ENCODE data around the gene SCLY.

The SCLY gene

GRCh38 chr2:238143239-238143951 is 82.6 kb downstream of the SCLY start:
- in situ Hi-C loops (cut with MboI; ENCODE audit: low pct_unique_long_range_greater_than_20kb, low sequenced_read_pairs, unreplicated experiment) = no loop called here
- no peak for DNase-seq (ENCODE audit: low spot score)

GRCh38 chr2:238144262-238144661 is 83.5 kb downstream of the SCLY start:
- in situ Hi-C loops (cut with MboI; ENCODE audit: low pct_unique_long_range_greater_than_20kb, low sequenced_read_pairs, unreplicated experiment) = no loop called here
- no peak for TF ChIP-seq CTCF (IDR thresholded peaks at IDR 0.05; ENCODE audit: extremely low read depth, insufficient read depth, missing control alignments)

More at GRCh38 chr2:238143239-238143951, 82.6 kb downstream of the SCLY start:
- no peak for TF ChIP-seq CTCF (IDR thresholded peaks at IDR 0.05; ENCODE audit: extremely low read depth, insufficient read depth, missing control alignments)

GRCh38 chr2:238145046-238145445 is 84.2 kb downstream of the SCLY start:
- in situ Hi-C loops (cut with MboI; ENCODE audit: low pct_unique_long_range_greater_than_20kb, low sequenced_read_pairs, unreplicated experiment) = no loop called here
- no peak for DNase-seq (ENCODE audit: low spot score)

More at GRCh38 chr2:238144262-238144661, 83.5 kb downstream of the SCLY start:
- DNase-seq (ENCODE audit: low spot score) = no peak

GRCh38 chr2:238145851-238146250 is 85.0 kb downstream of the SCLY start:
- no peak for DNase-seq (ENCODE audit: low spot score)
- in situ Hi-C loops (cut with MboI; ENCODE audit: low pct_unique_long_range_greater_than_20kb, low sequenced_read_pairs, unreplicated experiment) = no loop called here
- TF ChIP-seq CTCF (IDR thresholded peaks at IDR 0.05; ENCODE audit: extremely low read depth, insufficient read depth, missing control alignments) = no peak

More at GRCh38 chr2:238145046-238145445, 84.2 kb downstream of the SCLY start:
- TF ChIP-seq CTCF (IDR thresholded peaks at IDR 0.05; ENCODE audit: extremely low read depth, insufficient read depth, missing control alignments) = no peak

GRCh38 chr2:238146884-238147544 is 86.2 kb downstream of the SCLY start:
- TF ChIP-seq CTCF (IDR thresholded peaks at IDR 0.05; ENCODE audit: extremely low read depth, insufficient read depth, missing control alignments) = no peak
- in situ Hi-C loops (cut with MboI; ENCODE audit: low pct_unique_long_range_greater_than_20kb, low sequenced_read_pairs, unreplicated experiment) = no loop called here
- no peak for DNase-seq (ENCODE audit: low spot score)

GRCh38 chr2:238148981-238149380 is 88.2 kb downstream of the SCLY start:
- DNase-seq (ENCODE audit: low spot score) = no peak
- no peak for TF ChIP-seq CTCF (IDR thresholded peaks at IDR 0.05; ENCODE audit: extremely low read depth, insufficient read depth, missing control alignments)
- in situ Hi-C loops (cut with MboI; ENCODE audit: low pct_unique_long_range_greater_than_20kb, low sequenced_read_pairs, unreplicated experiment) = no loop called here
